Measurements from ENCODE around the gene POLN. TPM values are rescaled to one million over a fixed set of nuclear protein-coding genes. Genes with fewer than 3 reads are reported as not detected.

The POLN gene
- total RNA-seq, 3 donors from 2014 or later (not counting 1 experiment from before 2014, with no cell fraction given): 2.6 to 6.9 (median 3.3) TPM

DNA sequence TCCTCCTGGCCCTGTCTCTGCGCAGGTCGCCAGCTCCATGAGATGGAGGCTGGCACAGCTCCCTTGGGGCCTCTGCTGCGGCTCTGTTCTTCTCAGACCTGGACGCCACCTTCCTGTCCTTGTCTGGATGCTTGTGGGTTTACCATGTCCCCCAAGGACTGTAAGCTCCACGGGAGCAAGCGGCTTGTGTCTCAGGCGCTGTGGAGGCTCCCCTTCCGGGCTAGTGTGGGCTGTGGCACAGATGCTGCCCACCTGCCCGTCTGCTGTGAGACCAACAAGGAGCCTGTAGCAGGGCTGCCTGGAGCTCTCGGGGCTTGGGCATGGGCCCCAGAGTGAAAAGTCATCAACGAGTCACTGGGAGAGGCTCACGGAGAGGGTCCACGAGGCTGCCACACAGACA, 157.6 kb downstream of the POLN start:
- Histone ChIP-seq H3K27me3 (ENCODE audit: control insufficient read depth, insufficient read depth, low read length) (no peaks in the 10 kb centered on the region), H3K4me3 (ENCODE audit: low read length) (no peak overlapping the region), H3K4me1 (ENCODE audit: control insufficient read depth, insufficient read depth, low read length) (no peaks in the 10 kb centered on the region), H3K9me3 (ENCODE audit: control insufficient read depth, insufficient read depth, low read length) (no peaks in the 10 kb centered on the region), H3K36me3 (ENCODE audit: control insufficient read depth, insufficient read depth, low read length) (no peaks in the 10 kb centered on the region), H3K27ac (ENCODE audit: low read length) (no peak overlapping the region)
- Mint-ChIP-seq H3K27ac (no peak overlapping the region), H3K27me3 (ENCODE audit: low read depth in 2 of 2) (no peaks in the 10 kb centered on the region), H3K9me3 (no peaks in the 10 kb centered on the region), H3K4me3 (no peak overlapping the region), H3K36me3 (no peaks in the 10 kb centered on the region), H3K4me1 (no peaks in the 10 kb centered on the region)
- ATAC-seq (no peak), DNase-seq (peak in 1 of 2 donors; percentile 9)
- TF ChIP-seq CTCF (IDR thresholded peaks at IDR 0.05): no peak
- intact Hi-C loops (cut with micrococcal nuclease): no loop called here
- WGBS (ENCODE audit: insufficient coverage): 90% methylated on average over 13 of the region's 13 CpGs

- Histone ChIP-seq H3K27ac (ENCODE audit: low read length) (no peak overlapping the region), H3K9me3 (ENCODE audit: control insufficient read depth, insufficient read depth, low read length) (no peaks in the 10 kb centered on the region), H3K4me1 (ENCODE audit: control insufficient read depth, insufficient read depth, low read length) (no peaks in the 10 kb centered on the region), H3K27me3 (ENCODE audit: control insufficient read depth, insufficient read depth, low read length) (no peaks in the 10 kb centered on the region), H3K4me3 (ENCODE audit: low read length) (no peak overlapping the region), H3K36me3 (ENCODE audit: control insufficient read depth, insufficient read depth, low read length) (no peaks in the 10 kb centered on the region)
- 86% methylated on average over 6 of the region's 6 CpGs for WGBS (ENCODE audit: insufficient coverage)
- Mint-ChIP-seq H3K36me3 (no peaks in the 10 kb centered on the region), H3K27ac (no peak overlapping the region), H3K9me3 (no peaks in the 10 kb centered on the region), H3K27me3 (ENCODE audit: low read depth in 2 of 2) (no peaks in the 10 kb centered on the region), H3K4me3 (no peak overlapping the region), H3K4me1 (no peaks in the 10 kb centered on the region)
- DNase-seq (peak in 1 of 2 donors; percentile 2), ATAC-seq (no peak)
- intact Hi-C loops (cut with micrococcal nuclease): no loop called here
- TF ChIP-seq CTCF (IDR thresholded peaks at IDR 0.05): no peak
Measured at GRCh38 chr4:2083826-2084160, 158.1 kb downstream of the POLN start.

GRCh38 chr4:2083116-2083825, 158.7 kb downstream of the POLN start:
- 86% methylated on average over 15 of the region's 15 CpGs for WGBS (ENCODE audit: insufficient coverage)
- DNase-seq: peak in 1 of 2 donors; percentile 3

More at GRCh38 chr4:2083116-2083825, 158.7 kb downstream of the POLN start:
- H3K27me3 ChIP-seq (ENCODE audit: control insufficient read depth, insufficient read depth, low read length): no peaks in the 10 kb centered on the region
- Mint-ChIP-seq H3K36me3 (no peaks in the 10 kb centered on the region), H3K4me3 (no peak overlapping the region), H3K27me3 (ENCODE audit: low read depth in 2 of 2) (no peaks in the 10 kb centered on the region), H3K9me3 (no peaks in the 10 kb centered on the region), H3K27ac (peak overlapping the region in 1 of 2 donors; percentile 31), H3K4me1 (no peaks in the 10 kb centered on the region)
- H3K27ac ChIP-seq (ENCODE audit: low read length): no peak overlapping the region
- no peak for TF ChIP-seq CTCF (IDR thresholded peaks at IDR 0.05)
- no peaks in the 10 kb centered on the region for H3K9me3 ChIP-seq (ENCODE audit: control insufficient read depth, insufficient read depth, low read length)
- no peaks in the 10 kb centered on the region for H3K36me3 ChIP-seq (ENCODE audit: control insufficient read depth, insufficient read depth, low read length)
- intact Hi-C loops (cut with micrococcal nuclease): no loop called here
- H3K4me1 ChIP-seq (ENCODE audit: control insufficient read depth, insufficient read depth, low read length): no peaks in the 10 kb centered on the region
- H3K4me3 ChIP-seq (ENCODE audit: low read length): no peak overlapping the region
- no peak for ATAC-seq

Measured in natural killer cell (primary cell).